BE2C (cell line): Measurements from ENCODE around the gene TOP1.

Experiments
- DNase-seq: peaks from one replicate; pipeline ENCODE4 v3.0.0-alpha.2; 2020
- H3K27me3 ChIP-seq: fragments of 250-450 bp; sonication (Bioruptor Pico); 2 replicates; pipeline ENCODE4 v1.5.1; 2020; ENCODE audit warnings: mild to moderate bottlenecking
- H3K36me3 ChIP-seq: fragments of 250-450 bp; sonication (Bioruptor Pico); 2 replicates; pipeline ENCODE4 v1.5.1; 2020; ENCODE audit warnings: mild to moderate bottlenecking
- H3K4me1 ChIP-seq: fragments of 250-450 bp; sonication (Bioruptor Pico); 2 replicates; pipeline ENCODE4 v1.5.1; 2020
- H3K4me3 ChIP-seq: 2 replicates; pipeline ENCODE4 v1.5.1; 2011; ENCODE audit warnings: low read depth, low read length
- H3K9me3 ChIP-seq: fragments of 250-450 bp; sonication (Bioruptor Pico); 2 replicates; pipeline ENCODE4 v1.5.1; 2020
- CTCF ChIP-seq: IDR thresholded peaks from 2 replicates; pipeline ENCODE4 v1.5.1; 2012; ENCODE audit warnings: mild to moderate bottlenecking, low read depth, low read length

The TOP1 gene

GRCh38 chr20:40993794-40994540, 34.7 kb upstream of the TOP1 start:
- H3K36me3 ChIP-seq, result no peaks in the 10 kb centered on the region
- no peaks in the 10 kb centered on the region for H3K9me3 ChIP-seq
- H3K4me3 ChIP-seq, result no peak overlapping the region
- TF ChIP-seq CTCF, result no peak
- no peaks in the 10 kb centered on the region for H3K4me1 ChIP-seq
- no peaks in the 10 kb centered on the region for H3K27me3 ChIP-seq
- DNase-seq, result no peak

GRCh38 chr20:40996326-40996725, 32.3 kb upstream of the TOP1 start:
- H3K9me3 ChIP-seq, result no peaks in the 10 kb centered on the region
- no peaks in the 10 kb centered on the region for H3K4me1 ChIP-seq
- H3K4me3 ChIP-seq, result no peak overlapping the region
- no peaks in the 10 kb centered on the region for H3K27me3 ChIP-seq
- TF ChIP-seq CTCF, result no peak
- H3K36me3 ChIP-seq, result no peaks in the 10 kb centered on the region
- DNase-seq, result no peak

GRCh38 chr20:40997116-40997515, 31.5 kb upstream of the TOP1 start:
- no peak overlapping the region for H3K4me3 ChIP-seq
- no peak for TF ChIP-seq CTCF
- no peaks in the 10 kb centered on the region for H3K36me3 ChIP-seq
- H3K9me3 ChIP-seq, result no peaks in the 10 kb centered on the region
- no peaks in the 10 kb centered on the region for H3K4me1 ChIP-seq
- DNase-seq, result no peak
- no peaks in the 10 kb centered on the region for H3K27me3 ChIP-seq

GRCh38 chr20:40999841-41000240, 28.8 kb upstream of the TOP1 start:
- H3K36me3 ChIP-seq, result no peaks in the 10 kb centered on the region
- no peaks in the 10 kb centered on the region for H3K4me1 ChIP-seq
- H3K27me3 ChIP-seq, result no peaks in the 10 kb centered on the region
- TF ChIP-seq CTCF, result no peak
- H3K4me3 ChIP-seq, result no peak overlapping the region
- no peaks in the 10 kb centered on the region for H3K9me3 ChIP-seq
- no peak for DNase-seq

GRCh38 chr20:41000628-41001027, 28.0 kb upstream of the TOP1 start:
- Histone ChIP-seq H3K9me3 (no peaks in the 10 kb centered on the region), H3K4me3 (no peak overlapping the region), H3K36me3 (no peaks in the 10 kb centered on the region), H3K27me3 (no peaks in the 10 kb centered on the region), H3K4me1 (no peaks in the 10 kb centered on the region)
- DNase-seq, result no peak
- no peak for TF ChIP-seq CTCF

- no peaks in the 10 kb centered on the region for H3K27me3 ChIP-seq
- H3K36me3 ChIP-seq, result no peaks in the 10 kb centered on the region
- DNase-seq, result no peak
- H3K4me3 ChIP-seq, result no peak overlapping the region
- TF ChIP-seq CTCF, result no peak
- H3K4me1 ChIP-seq, result no peaks in the 10 kb centered on the region
- H3K9me3 ChIP-seq, result no peaks in the 10 kb centered on the region
Observed at GRCh38 chr20:41001497-41001896, 27.1 kb upstream of the TOP1 start.
